WTC11 (cell line): ENCODE data around the gene FTCD. TPM values are rescaled to one million over a fixed set of nuclear protein-coding genes. Genes with fewer than 3 reads are reported as not detected.
A peak's percentile ranks its signal among the peaks of the same experiment; 100 is the strongest.

ENCODE experiments used
- ATAC-seq: fragments of 200-7000 bp; cut with Tn5 transposase; 2 replicates; pipeline ENCODE4 v1.10.0; 2021; ENCODE audit warnings: mild to moderate bottlenecking, moderate library complexity
- CTCF ChIA-PET: fragments of 300-600 bp; sonication (Branson Sonifier 250); formaldehyde crosslinking; loops from one replicate; lab custom pipeline; 2021; ENCODE audit warnings: antibody characterized with exemption; lab: Charles Lee
- POLR2A ChIA-PET: fragments of 350-600 bp; sonication (Branson Sonifier 250); formaldehyde crosslinking; loops from one replicate; lab custom pipeline; 2021; ENCODE audit warnings: antibody characterized with exemption; lab: Charles Lee
- DNase-seq: peaks from one replicate; pipeline ENCODE4 v3.0.0; 2021; ENCODE audit warnings: low spot score
- H3K27ac Mint-ChIP-seq: 2 replicates; pipeline ENCODE4 v1.8.0; 2021; ENCODE audit warnings: mixed read lengths
- H3K27me3 Mint-ChIP-seq: 2 replicates; pipeline ENCODE4 v1.8.0; 2021; ENCODE audit warnings: low read depth, mild to moderate bottlenecking, moderate library complexity, mixed read lengths
- H3K36me3 Mint-ChIP-seq: 2 replicates; pipeline ENCODE4 v1.8.0; 2021; ENCODE audit warnings: mixed read lengths
- H3K4me1 Mint-ChIP-seq: 2 replicates; pipeline ENCODE4 v1.8.0; 2022; ENCODE audit warnings: mixed read lengths
- H3K4me3 Mint-ChIP-seq: 2 replicates; pipeline ENCODE4 v1.8.0; 2021; ENCODE audit warnings: mild to moderate bottlenecking, moderate library complexity, mixed read lengths
- H3K9me3 Mint-ChIP-seq: 2 replicates; pipeline ENCODE4 v1.8.0; 2021; ENCODE audit warnings: mixed read lengths
- ARID4B ChIP-seq: sonication (generic); formaldehyde crosslinking; IDR thresholded peaks from 2 replicates; pipeline ENCODE4 v1.8.0; 2023; ENCODE audit warnings: missing genetic modification reagents, mild to moderate bottlenecking, borderline replicate concordance
- FOXJ3 ChIP-seq: sonication (generic); formaldehyde crosslinking; IDR thresholded peaks from 2 replicates; pipeline ENCODE4 v1.9.0; 2021; ENCODE audit warnings: missing genetic modification reagents, mild to moderate bottlenecking, borderline replicate concordance
- JAZF1 ChIP-seq: fragments of 250-450 bp; sonication (Bioruptor Pico); IDR thresholded peaks from 2 replicates; pipeline ENCODE4 v1.9.0; 2021; ENCODE audit warnings: moderate library complexity, mild to moderate bottlenecking, inconsistent platforms
- JUN ChIP-seq: sonication (generic); formaldehyde crosslinking; IDR thresholded peaks from 2 replicates; pipeline ENCODE4 v1.8.0; 2023; ENCODE audit warnings: mild to moderate bottlenecking, missing genetic modification reagents
- MYBL2 ChIP-seq: sonication (generic); formaldehyde crosslinking; IDR thresholded peaks from 2 replicates; pipeline ENCODE4 v1.8.1; 2023; ENCODE audit warnings: mild to moderate bottlenecking, moderate library complexity, missing genetic modification reagents
- NFE2L1 ChIP-seq: sonication (generic); formaldehyde crosslinking; IDR thresholded peaks from 2 replicates; pipeline ENCODE4 v1.8.1; 2023; ENCODE audit warnings: missing genetic modification reagents
- PRDM15 ChIP-seq: sonication (generic); formaldehyde crosslinking; IDR thresholded peaks from 2 replicates; pipeline ENCODE4 v1.8.0; 2022; ENCODE audit warnings: missing genetic modification reagents
- PRRX2 ChIP-seq: fragments of 250-450 bp; sonication (Bioruptor Pico); IDR thresholded peaks from 2 replicates; pipeline ENCODE4 v1.8.0; 2021; ENCODE audit warnings: mild to moderate bottlenecking
- RELA ChIP-seq: sonication (generic); formaldehyde crosslinking; IDR thresholded peaks from 2 replicates; pipeline ENCODE4 v1.8.1; 2022; ENCODE audit warnings: missing genetic modification reagents, mild to moderate bottlenecking, borderline replicate concordance
- SMAD3 ChIP-seq: sonication (generic); formaldehyde crosslinking; IDR thresholded peaks from 2 replicates; pipeline ENCODE4 v1.8.0; 2022; ENCODE audit warnings: missing genetic modification reagents, mild to moderate bottlenecking, borderline replicate concordance
- SP1 ChIP-seq: sonication (generic); formaldehyde crosslinking; conservative IDR thresholded peaks from 2 replicates; pipeline ENCODE4 v1.8.1; 2022; ENCODE audit warnings: missing genetic modification reagents
- STAT6 ChIP-seq: sonication (generic); formaldehyde crosslinking; conservative IDR thresholded peaks from 2 replicates; pipeline ENCODE4 v1.8.1; 2023; ENCODE audit warnings: mild to moderate bottlenecking, low read depth, missing genetic modification reagents, moderate library complexity
- TP53 ChIP-seq: sonication (generic); formaldehyde crosslinking; IDR thresholded peaks from 2 replicates; pipeline ENCODE4 v1.8.1; 2023; ENCODE audit warnings: mild to moderate bottlenecking, missing genetic modification reagents
- USF1 ChIP-seq: sonication (generic); formaldehyde crosslinking; IDR thresholded peaks from 2 replicates; pipeline ENCODE4 v1.8.0; 2022; ENCODE audit warnings: mild to moderate bottlenecking, missing genetic modification reagents
- ZNF263 ChIP-seq: sonication (generic); formaldehyde crosslinking; IDR thresholded peaks from 2 replicates; pipeline ENCODE4 v1.8.1; 2022; ENCODE audit warnings: low read depth, mild to moderate bottlenecking, moderate library complexity, missing genetic modification reagents
- ZNF281 ChIP-seq: sonication (generic); formaldehyde crosslinking; IDR thresholded peaks from 2 replicates; pipeline ENCODE4 v1.8.0; 2023; ENCODE audit warnings: mild to moderate bottlenecking, missing genetic modification reagents
- ZNF416 ChIP-seq: fragments of 250-450 bp; sonication (Bioruptor Pico); IDR thresholded peaks from 2 replicates; pipeline ENCODE4 v1.9.0; 2021; ENCODE audit warnings: mild to moderate bottlenecking, inconsistent platforms
- total RNA-seq: library from RNA; stranded (reverse); gene quantifications from 3 replicates; pipeline ENCODE4 v1.2.3, GENCODE V29; 2021
- TF ChIP-seq, protein P1 (sequence below): sonication (generic); formaldehyde crosslinking; IDR thresholded peaks from 2 replicates; pipeline ENCODE4 v1.8.1; 2023; ENCODE audit warnings: mild to moderate bottlenecking, moderate library complexity, missing genetic modification reagents
- TF ChIP-seq, protein P2 (sequence below): sonication (generic); formaldehyde crosslinking; conservative IDR thresholded peaks from 2 replicates; pipeline ENCODE4 v1.8.1; 2022; ENCODE audit warnings: mild to moderate bottlenecking, missing genetic modification reagents

Gene FTCD
- total RNA-seq, 1 experiment from 2014 or later, result 6.1 TPM

DNA sequence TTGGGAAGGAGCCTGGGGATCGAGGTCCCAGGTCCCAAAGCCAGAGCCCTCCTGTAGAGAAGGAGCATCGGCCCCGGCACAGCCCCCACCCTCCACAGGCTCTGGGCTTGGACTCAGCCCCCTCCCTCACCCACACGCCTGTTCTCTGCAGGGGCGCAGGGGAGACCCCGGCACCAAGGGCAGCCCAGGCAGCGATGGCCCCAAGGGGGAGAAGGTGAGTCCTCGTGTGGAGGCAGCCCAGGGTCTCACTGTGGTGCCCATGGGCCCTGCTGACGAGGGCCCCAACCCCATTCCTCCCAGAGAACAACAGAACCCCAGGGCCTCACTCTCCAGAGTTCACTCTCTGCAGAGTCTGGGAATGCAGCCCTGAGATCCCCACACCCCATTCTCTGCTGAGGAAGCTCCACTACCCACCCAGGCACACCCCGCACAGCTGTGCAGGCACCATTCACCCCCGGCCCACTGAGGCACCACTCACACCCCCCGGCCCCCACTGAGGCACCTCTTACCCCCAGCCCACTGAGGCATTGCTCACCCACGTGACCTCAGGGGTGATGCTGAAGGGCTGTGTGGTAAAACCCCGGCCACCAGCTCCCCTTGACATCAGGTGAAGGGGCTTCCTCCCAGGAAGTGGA, 35.6 kb downstream of the FTCD start (continued):
- no peak for TF ChIP-seq FOXJ3 (CRISPR knock-in tag)
- TF ChIP-seq, protein P1, sequence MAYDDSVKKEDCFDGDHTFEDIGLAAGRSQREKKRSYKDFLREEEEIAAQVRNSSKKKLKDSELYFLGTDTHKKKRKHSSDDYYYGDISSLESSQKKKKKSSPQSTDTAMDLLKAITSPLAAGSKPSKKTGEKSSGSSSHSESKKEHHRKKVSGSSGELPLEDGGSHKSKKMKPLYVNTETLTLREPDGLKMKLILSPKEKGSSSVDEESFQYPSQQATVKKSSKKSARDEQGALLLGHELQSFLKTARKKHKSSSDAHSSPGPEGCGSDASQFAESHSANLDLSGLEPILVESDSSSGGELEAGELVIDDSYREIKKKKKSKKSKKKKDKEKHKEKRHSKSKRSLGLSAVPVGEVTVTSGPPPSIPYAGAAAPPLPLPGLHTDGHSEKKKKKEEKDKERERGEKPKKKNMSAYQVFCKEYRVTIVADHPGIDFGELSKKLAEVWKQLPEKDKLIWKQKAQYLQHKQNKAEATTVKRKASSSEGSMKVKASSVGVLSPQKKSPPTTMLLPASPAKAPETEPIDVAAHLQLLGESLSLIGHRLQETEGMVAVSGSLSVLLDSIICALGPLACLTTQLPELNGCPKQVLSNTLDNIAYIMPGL (CRISPR knock-in tag), result no peak
- TF ChIP-seq ZNF281 (CRISPR knock-in tag), result no peak
- no peak for TF ChIP-seq TP53 (CRISPR knock-in tag)
- TF ChIP-seq, protein P2, sequence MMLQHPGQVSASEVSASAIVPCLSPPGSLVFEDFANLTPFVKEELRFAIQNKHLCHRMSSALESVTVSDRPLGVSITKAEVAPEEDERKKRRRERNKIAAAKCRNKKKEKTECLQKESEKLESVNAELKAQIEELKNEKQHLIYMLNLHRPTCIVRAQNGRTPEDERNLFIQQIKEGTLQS, result no peak
- no peak for TF ChIP-seq ZNF416
- no peak for TF ChIP-seq RELA
- no peak for TF ChIP-seq USF1 (CRISPR knock-in tag)
- TF ChIP-seq MYBL2, result no peak
- TF ChIP-seq, all 79 proteins: peak for 0

GRCh38 chr21:46119144-46119636, 36.2 kb downstream of the FTCD start:
- CTCF ChIA-PET, result interaction anchor here (1.0 kb wide), 1 partner anchor 24 kb away, joined by 3 read pairs; no protein-coding TSS in a partner anchor
- TF ChIP-seq ARID4B (CRISPR knock-in tag) (no peak), SMAD3 (CRISPR knock-in tag) (no peak), ZNF263 (no peak), PRRX2 (CRISPR knock-in tag) (no peak), STAT6 (CRISPR knock-in tag) (no peak), SP1 (CRISPR knock-in tag) (no peak), JAZF1 (CRISPR knock-in tag) (no peak), JUN (CRISPR knock-in tag) (no peak), PRDM15 (CRISPR knock-in tag) (no peak), NFE2L1 (no peak)

More at GRCh38 chr21:46119144-46119636, 36.2 kb downstream of the FTCD start:
- Mint-ChIP-seq H3K9me3 (peaks cover 6% of the 10 kb centered on the region; the same call in 1 of the 2 replicates), H3K27ac (no peak overlapping the region), H3K4me3 (no peak overlapping the region), H3K36me3 (peaks cover 20% of the 10 kb centered on the region), H3K4me1 (no peaks in the 10 kb centered on the region), H3K27me3 (no peaks in the 10 kb centered on the region)
- DNase-seq (peak; percentile 5), ATAC-seq (no peak)
- POLR2A ChIA-PET, result no interaction called here
